Activated CD8-positive, alpha-beta T cell treated with anti-CD3 and anti-CD28 coated beads, Interleukin-2, amount 10 ng/mL, durations not matched to agents 7 days and 5 days (primary cell): Measurements from ENCODE around the gene ALKBH6. TPM values are rescaled to one million over a fixed set of nuclear protein-coding genes. Genes with fewer than 3 reads are reported as not detected.
A peak's percentile ranks its signal among the peaks of the same experiment; 100 is the strongest.

ENCODE experiments used
- ATAC-seq: fragments of 150-1000 bp; cut with Tn5 transposase; one replicate; pipeline ENCODE4 v1.10.0; 2021; ENCODE audit warnings: moderate library complexity
- CTCF ChIA-PET: fragments of 350-600 bp; sonication (Branson Sonifier 250); formaldehyde crosslinking; loops from one replicate; lab custom pipeline; 2021; ENCODE audit warnings: antibody characterized with exemption; lab: Charles Lee
- POLR2A ChIA-PET: fragments of 350-600 bp; sonication (Branson Sonifier 250); formaldehyde crosslinking; loops from one replicate; lab custom pipeline; 2021; ENCODE audit warnings: antibody characterized with exemption; lab: Charles Lee
- DNase-seq: peaks from one replicate; pipeline ENCODE4 v3.0.0-alpha.2; 2020
- H3K27ac Mint-ChIP-seq: one replicate; pipeline ENCODE4 v1.8.0; 2021; ENCODE audit warnings: mild to moderate bottlenecking, mixed read lengths
- H3K27me3 Mint-ChIP-seq: one replicate; pipeline ENCODE4 v1.8.0; 2021; ENCODE audit warnings: low read depth, mixed read lengths
- H3K36me3 Mint-ChIP-seq: one replicate; pipeline ENCODE4 v1.8.0; 2021; ENCODE audit warnings: low read depth, mixed read lengths
- H3K4me1 Mint-ChIP-seq: one replicate; pipeline ENCODE4 v1.8.0; 2021; ENCODE audit warnings: low read depth, mixed read lengths
- H3K4me3 Mint-ChIP-seq: one replicate; pipeline ENCODE4 v1.8.0; 2021; ENCODE audit warnings: mild to moderate bottlenecking, mixed read lengths
- H3K9me3 Mint-ChIP-seq: one replicate; pipeline ENCODE4 v1.8.0; 2022; ENCODE audit warnings: mixed read lengths; ENCODE audit not compliant: insufficient read depth
- total RNA-seq, 2 experiments: library from RNA; stranded (reverse); gene quantifications; one replicate each; pipeline ENCODE4 v1.2.3, GENCODE V29; 2021

The ALKBH6 gene
- total RNA-seq = 10 to 100 TPM; 43.3 to 47.2 TPM

DNA sequence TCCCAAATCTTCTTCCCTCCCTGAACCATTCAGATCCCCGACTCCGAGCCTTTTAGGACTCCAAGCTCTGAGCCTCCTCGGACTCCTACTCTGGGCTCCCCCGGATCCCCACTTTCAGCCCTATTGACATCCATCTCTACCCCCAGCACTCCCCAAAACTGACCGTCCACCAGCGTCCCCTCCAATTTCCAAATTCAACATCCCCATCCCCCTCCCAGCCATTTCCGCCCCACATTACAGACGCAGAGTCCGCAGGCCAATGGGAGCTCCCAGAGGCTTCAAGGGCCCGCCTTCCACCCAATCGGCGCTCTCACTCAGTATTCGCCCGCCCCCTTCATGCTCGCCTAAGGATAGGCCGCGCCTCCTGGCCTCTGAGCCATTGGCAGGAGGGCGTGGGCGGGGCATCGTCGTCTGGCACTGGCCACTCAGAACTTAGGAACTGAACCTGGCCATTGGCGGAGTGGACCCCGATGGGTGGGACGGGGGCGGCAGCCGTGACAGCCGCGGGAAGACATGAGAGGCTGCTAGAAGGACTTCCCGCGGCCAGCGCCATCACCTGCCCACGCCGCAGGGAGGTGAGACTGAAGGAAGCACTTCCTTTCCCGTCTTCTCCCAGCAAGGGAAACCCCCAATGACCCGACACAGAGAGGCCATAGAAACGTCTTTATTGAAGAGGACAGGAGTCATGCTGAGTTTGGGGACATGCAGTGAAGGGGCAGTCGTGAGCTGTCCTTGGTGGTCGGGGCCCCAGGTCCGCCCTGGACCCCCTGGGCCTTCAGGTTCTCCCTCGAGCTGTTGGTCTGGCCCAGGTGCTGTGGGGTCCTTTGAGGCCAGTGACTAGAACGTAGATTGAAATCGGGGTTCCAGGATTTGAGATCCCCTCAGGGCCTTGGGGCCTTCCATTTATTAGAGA, at the start of gene ALKBH6:
ALKBH6 (minus strand) TSS at position 202 of the 913 bp plus-strand sequence. CDS start 816 bp downstream, outside the sequence.
- Mint-ChIP-seq H3K27me3 (no peaks in the 10 kb centered on the region), H3K36me3 (peaks cover 13% of the 10 kb centered on the region), H3K27ac (peak within 1 kb of the TSS; percentile 97), H3K4me1 (peaks cover 37% of the 10 kb centered on the region), H3K9me3 (no peaks in the 10 kb centered on the region), H3K4me3 (peak within 1 kb of the TSS; percentile 96)
- ChIA-PET CTCF (interaction anchor here (1.0 to 1.8 kb wide), 3 partner anchors 20 to 132 kb away, joined by 3 to 6 read pairs (median 4); partner anchors contain the start of genes SDHAF1, THAP8 and WDR62), POLR2A (interaction anchor here (0.7 to 1.7 kb wide), 8 partner anchors 9 to 126 kb away, joined by 3 to 9 read pairs (median 4); partner anchors contain the start of genes CAPNS1 and SDHAF1)
- peak; percentile 99 for ATAC-seq
- peak; percentile 100 for DNase-seq

- DNase-seq (no peak), ATAC-seq (no peak)
- H3K4me1 Mint-ChIP-seq = peaks cover 20% of the 10 kb centered on the region
- POLR2A ChIA-PET = no interaction called here
- CTCF ChIA-PET = interaction anchor here (1.4 kb wide), 1 partner anchor 108 kb away, joined by 4 read pairs; no protein-coding TSS in a partner anchor
- no peak overlapping the region for H3K27ac Mint-ChIP-seq
- H3K27me3 Mint-ChIP-seq = no peaks in the 10 kb centered on the region
- no peaks in the 10 kb centered on the region for H3K9me3 Mint-ChIP-seq
- no peak overlapping the region for H3K4me3 Mint-ChIP-seq
- peaks cover 72% of the 10 kb centered on the region for H3K36me3 Mint-ChIP-seq
These were observed 47.4 kb upstream of the ALKBH6 start for GRCh38 chr19:36061367-36061766.

GRCh38 chr19:36060430-36060829, 46.4 kb upstream of the ALKBH6 start:
- peaks cover 63% of the 10 kb centered on the region for H3K36me3 Mint-ChIP-seq
- H3K9me3 Mint-ChIP-seq = no peaks in the 10 kb centered on the region
- H3K27me3 Mint-ChIP-seq = no peaks in the 10 kb centered on the region
- H3K4me3 Mint-ChIP-seq = no peak overlapping the region
- peaks cover 25% of the 10 kb centered on the region for H3K4me1 Mint-ChIP-seq
- peak; percentile 29 for DNase-seq
- peak; percentile 42 for ATAC-seq
- H3K27ac Mint-ChIP-seq = no peak overlapping the region
- CTCF ChIA-PET = interaction anchor here (0.8 to 0.9 kb wide), 2 partner anchors 15 to 67 kb away, joined by 3 read pairs; no protein-coding TSS in a partner anchor
- POLR2A ChIA-PET = no interaction called here

DNA sequence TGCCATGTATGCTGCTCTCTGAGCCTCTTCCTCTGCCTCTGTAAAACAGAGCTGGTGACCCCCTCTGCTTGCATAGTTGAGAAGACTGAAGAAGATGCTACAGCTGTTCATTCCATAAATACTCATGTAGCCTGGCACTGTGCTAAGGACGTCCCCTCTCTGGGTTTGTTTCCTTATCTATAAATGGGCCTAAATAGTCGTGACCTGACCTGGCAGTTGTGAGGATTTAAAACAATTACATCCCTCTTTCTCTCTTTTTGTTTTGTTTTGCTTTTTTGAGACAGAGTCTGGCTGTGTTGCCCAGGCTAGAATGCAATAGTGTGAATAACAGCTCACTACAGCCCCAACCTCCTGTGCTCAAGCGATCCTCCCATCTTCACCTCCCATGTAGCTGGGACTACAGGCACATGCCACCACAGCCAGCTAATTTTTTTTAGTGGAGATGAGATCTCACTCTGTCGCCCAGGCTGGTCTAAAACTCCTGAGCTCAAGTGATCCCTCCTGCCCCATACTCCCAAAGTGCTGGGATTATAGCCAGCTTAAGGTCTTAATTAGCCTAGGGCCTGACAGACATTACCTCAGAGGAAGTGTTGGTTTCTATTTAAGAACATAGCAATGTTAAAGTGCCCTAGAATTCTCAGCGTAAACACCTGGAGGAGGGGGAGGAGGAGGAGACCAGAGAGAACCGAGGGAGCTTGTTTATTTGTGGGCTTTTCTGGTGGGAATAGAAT, 45.3 kb upstream of the ALKBH6 start:
- no peak overlapping the region for H3K4me3 Mint-ChIP-seq
- peaks cover 56% of the 10 kb centered on the region for H3K36me3 Mint-ChIP-seq
- peak overlapping the region; percentile 61 for H3K27ac Mint-ChIP-seq
- ATAC-seq = no peak
- no peaks in the 10 kb centered on the region for H3K27me3 Mint-ChIP-seq
- POLR2A ChIA-PET = interaction anchor here (0.6 kb wide), 1 partner anchor 334 kb away, joined by 3 read pairs; no protein-coding TSS in a partner anchor
- H3K4me1 Mint-ChIP-seq = peaks cover 28% of the 10 kb centered on the region
- CTCF ChIA-PET = interaction anchor here (1.2 kb wide), 1 partner anchor 69 kb away, joined by 3 read pairs; no protein-coding TSS in a partner anchor
- no peak for DNase-seq
- no peaks in the 10 kb centered on the region for H3K9me3 Mint-ChIP-seq

GRCh38 chr19:36058481-36059179, 44.6 kb upstream of the ALKBH6 start:
- H3K4me3 Mint-ChIP-seq = no peak overlapping the region
- H3K27ac Mint-ChIP-seq = peak overlapping the region; percentile 61
- CTCF ChIA-PET = interaction anchor here (1.2 kb wide), 1 partner anchor 69 kb away, joined by 3 read pairs; no protein-coding TSS in a partner anchor
- no peaks in the 10 kb centered on the region for H3K27me3 Mint-ChIP-seq
- peaks cover 30% of the 10 kb centered on the region for H3K4me1 Mint-ChIP-seq
- no peaks in the 10 kb centered on the region for H3K9me3 Mint-ChIP-seq
- ATAC-seq = no peak
- POLR2A ChIA-PET = interaction anchor here (0.6 kb wide), 1 partner anchor 333 kb away, joined by 3 read pairs; no protein-coding TSS in a partner anchor
- H3K36me3 Mint-ChIP-seq = peaks cover 51% of the 10 kb centered on the region
- DNase-seq = no peak

- Mint-ChIP-seq H3K36me3 (peaks cover 32% of the 10 kb centered on the region), H3K27me3 (no peaks in the 10 kb centered on the region), H3K4me3 (peak within 1 kb of the TSS; percentile 97), H3K4me1 (peaks cover 44% of the 10 kb centered on the region), H3K27ac (peak within 1 kb of the TSS; percentile 97), H3K9me3 (no peaks in the 10 kb centered on the region)
- DNase-seq (peak; percentile 96), ATAC-seq (peak; percentile 82)
- ChIA-PET POLR2A (interaction anchor here (0.7 to 1.4 kb wide), 8 partner anchors 11 to 105 kb away, joined by 3 to 6 read pairs (median 3); partner anchors contain the start of genes ALKBH6, POLR2I and TBCB), CTCF (interaction anchor here (1.0 to 1.8 kb wide), 7 partner anchors 41 to 236 kb away, joined by 3 to 8 read pairs (median 4); partner anchors contain the start of genes ALKBH6 and SDHAF1)
These were observed 41.0 kb upstream of the ALKBH6 start, which contains the start of gene WDR62 for GRCh38 chr19:36054733-36055686. Gene WDR62, plus strand, starts transcription at chr19:36054897. Its CDS starts 75 bp downstream, at chr19:36054972.

DNA sequence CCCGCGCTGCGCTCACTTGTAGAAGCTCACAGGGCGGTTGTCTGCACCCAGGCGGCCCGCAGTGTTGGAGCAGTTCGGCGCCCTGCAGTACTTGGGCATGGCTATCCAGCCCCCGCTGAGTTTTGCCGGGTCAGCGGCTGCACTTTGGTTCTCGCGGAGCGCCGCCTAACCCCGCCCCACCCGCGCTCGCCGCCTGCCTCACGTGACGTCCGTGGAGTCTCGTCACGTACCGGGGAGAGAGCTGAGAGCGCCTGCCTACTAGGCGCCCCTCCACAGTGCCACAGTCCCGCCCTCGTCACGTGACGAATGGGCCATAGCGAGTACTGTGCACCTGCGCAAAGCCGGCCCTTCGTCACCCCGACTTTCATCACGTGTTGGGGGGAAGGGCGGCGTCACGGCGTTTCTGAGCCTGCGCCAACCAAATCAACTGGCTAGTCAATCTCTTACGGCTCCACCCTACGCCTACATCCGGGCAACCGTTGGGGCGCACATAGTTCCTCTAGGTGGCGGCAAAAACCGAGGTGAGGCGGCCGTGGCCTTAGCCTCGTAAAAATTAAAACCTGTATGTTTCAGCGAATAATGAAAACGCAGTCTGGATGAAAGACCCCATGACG, 40.2 kb upstream of the ALKBH6 start, which contains the start of gene THAP8:
THAP8 (minus strand) TSS at position 167 of the 614 bp plus-strand sequence; CDS start at position 99, 68 bp downstream.
- POLR2A ChIA-PET = interaction anchor here (0.6 to 1.4 kb wide), 5 partner anchors 28 to 107 kb away, joined by 3 to 6 read pairs (median 3); no protein-coding TSS in a partner anchor
- peak within 1 kb of the TSS; percentile 97 for H3K27ac Mint-ChIP-seq
- peak; percentile 91 for ATAC-seq
- no peaks in the 10 kb centered on the region for H3K27me3 Mint-ChIP-seq
- peak; percentile 100 for DNase-seq
- H3K9me3 Mint-ChIP-seq = no peaks in the 10 kb centered on the region
- H3K36me3 Mint-ChIP-seq = peaks cover 30% of the 10 kb centered on the region
- H3K4me3 Mint-ChIP-seq = peak within 1 kb of the TSS; percentile 97
- CTCF ChIA-PET = interaction anchor here (0.7 to 1.8 kb wide), 8 partner anchors 40 to 411 kb away, joined by 3 to 8 read pairs (median 4); partner anchors contain the start of genes ALKBH6 and SDHAF1
- H3K4me1 Mint-ChIP-seq = peaks cover 44% of the 10 kb centered on the region

DNA sequence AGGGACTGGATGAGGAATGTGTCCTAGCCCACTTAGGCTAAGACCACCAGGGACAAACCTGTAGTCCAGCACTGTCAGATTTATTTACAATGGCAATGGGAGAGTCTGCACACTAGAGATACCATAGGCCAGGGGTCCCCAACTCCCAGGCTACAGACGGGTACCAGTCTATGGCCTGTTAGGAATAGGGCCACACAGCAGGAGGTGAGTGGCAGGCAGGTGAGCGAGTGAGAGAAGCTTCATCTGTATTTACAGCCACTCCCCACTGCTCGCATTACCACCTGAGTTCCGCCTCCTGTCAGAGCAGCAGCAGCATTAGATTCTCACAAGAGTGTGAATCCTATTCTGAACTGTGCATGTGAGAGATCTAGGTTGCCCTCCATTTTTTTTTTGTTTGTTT, 37.6 kb upstream of the ALKBH6 start:
- ChIA-PET POLR2A (no interaction called here), CTCF (interaction anchor here (1.1 kb wide), 1 partner anchor 77 kb away, joined by 3 read pairs; no protein-coding TSS in a partner anchor)
- H3K4me3 Mint-ChIP-seq = no peak overlapping the region
- H3K4me1 Mint-ChIP-seq = peaks cover 27% of the 10 kb centered on the region
- H3K27ac Mint-ChIP-seq = no peak overlapping the region
- peaks cover 7% of the 10 kb centered on the region for H3K36me3 Mint-ChIP-seq
- no peak for DNase-seq
- H3K27me3 Mint-ChIP-seq = no peaks in the 10 kb centered on the region
- no peak for ATAC-seq
- no peaks in the 10 kb centered on the region for H3K9me3 Mint-ChIP-seq

GRCh38 chr19:36051236-36051635, 37.2 kb upstream of the ALKBH6 start:
- peaks cover 7% of the 10 kb centered on the region for H3K36me3 Mint-ChIP-seq
- DNase-seq (no peak), ATAC-seq (no peak)
- CTCF ChIA-PET = interaction anchor here (1.3 kb wide), 1 partner anchor 14 kb away, joined by 3 read pairs; no protein-coding TSS in a partner anchor
- peaks cover 23% of the 10 kb centered on the region for H3K4me1 Mint-ChIP-seq
- H3K27me3 Mint-ChIP-seq = no peaks in the 10 kb centered on the region
- POLR2A ChIA-PET = no interaction called here
- H3K27ac Mint-ChIP-seq = no peak overlapping the region
- no peak overlapping the region for H3K4me3 Mint-ChIP-seq
- no peaks in the 10 kb centered on the region for H3K9me3 Mint-ChIP-seq
